KG1 (cell line): Measurements from ENCODE around the gene MACF1.
A peak's percentile ranks its signal among the peaks of the same experiment; 100 is the strongest.
"Not testable (repeated sequence)": the region's sequence is repeated elsewhere in the genome, so short reads cannot be mapped to it uniquely, and the experiment has no call there.

Experiments used
- DNase-seq: peaks from one replicate; lab custom pipeline; 2025; lab: John Stamatoyannopoulos, UW

MACF1 gene

GRCh38 chr1:39462074-39462473 lies 257.6 kb downstream of the MACF1 start:
- DNase-seq: no peak

- no peak for DNase-seq
Measured at GRCh38 chr1:39466413-39467107, 262.1 kb downstream of the MACF1 start.

GRCh38 chr1:39467108-39467720 lies 262.7 kb downstream of the MACF1 start:
- not testable (repeated sequence) for DNase-seq

- no peak for DNase-seq
Measured at GRCh38 chr1:39469150-39469549, 264.7 kb downstream of the MACF1 start.

- no peak for DNase-seq
Measured at GRCh38 chr1:39470040-39470439, 265.5 kb downstream of the MACF1 start.

GRCh38 chr1:39472826-39473225 lies 268.3 kb downstream of the MACF1 start:
- DNase-seq: no peak

- DNase-seq: no peak
Measured at GRCh38 chr1:39473324-39473723, 268.8 kb downstream of the MACF1 start.

GRCh38 chr1:39474810-39475209 lies 270.3 kb downstream of the MACF1 start:
- DNase-seq: no peak

- not testable (repeated sequence) for DNase-seq
Measured at GRCh38 chr1:39475551-39475950, 271.1 kb downstream of the MACF1 start.

- no peak for DNase-seq
Measured at GRCh38 chr1:39478126-39478915, 273.8 kb downstream of the MACF1 start.

GRCh38 chr1:39481289-39481688 lies 276.8 kb downstream of the MACF1 start:
- no peak for DNase-seq

- no peak for DNase-seq
Measured at GRCh38 chr1:39483276-39483675, 278.8 kb downstream of the MACF1 start.

- no peak for DNase-seq
Measured at GRCh38 chr1:39484564-39484963, 280.1 kb downstream of the MACF1 start.

GRCh38 chr1:39485046-39485803 lies 280.7 kb downstream of the MACF1 start:
- DNase-seq: no peak

GRCh38 chr1:39488012-39488545 lies 283.6 kb downstream of the MACF1 start:
- no peak for DNase-seq

GRCh38 chr1:39488793-39489566 lies 284.5 kb downstream of the MACF1 start:
- DNase-seq: no peak

- no peak for DNase-seq
Measured at GRCh38 chr1:39489567-39490239, 285.2 kb downstream of the MACF1 start.

- DNase-seq: no peak
Measured at GRCh38 chr1:39490596-39491145, 286.2 kb downstream of the MACF1 start.

- DNase-seq: peak; percentile 38
Measured at GRCh38 chr1:39491146-39491921, 286.8 kb downstream of the MACF1 start, which contains the start of gene BMP8A. Gene BMP8A (plus strand): TSS chr1:39491636. CDS start chr1:39491992, 356 bp downstream.
